ENCODE data around the gene CREB1.

DNA sequence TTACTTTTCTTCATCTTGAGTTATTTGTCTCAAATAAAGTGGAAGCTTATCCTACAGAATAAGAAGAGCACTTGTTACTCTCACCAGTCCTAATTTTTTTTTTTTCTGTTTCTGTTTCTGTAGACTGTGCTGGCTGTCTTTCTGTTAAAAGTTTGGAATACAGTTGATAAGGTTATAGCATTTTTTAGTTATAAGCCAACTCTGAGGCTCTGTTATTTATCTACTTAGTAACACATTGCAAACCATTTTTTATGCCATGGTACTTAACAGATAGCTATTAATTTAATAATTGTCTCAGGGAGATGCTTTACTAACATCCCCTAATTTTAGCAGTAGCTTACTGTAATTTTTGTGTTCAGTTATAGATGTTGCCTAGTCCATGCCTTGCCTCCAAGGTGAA lies 37.9 kb downstream of the CREB1 start:
- TF ChIP-seq, protein P1, sequence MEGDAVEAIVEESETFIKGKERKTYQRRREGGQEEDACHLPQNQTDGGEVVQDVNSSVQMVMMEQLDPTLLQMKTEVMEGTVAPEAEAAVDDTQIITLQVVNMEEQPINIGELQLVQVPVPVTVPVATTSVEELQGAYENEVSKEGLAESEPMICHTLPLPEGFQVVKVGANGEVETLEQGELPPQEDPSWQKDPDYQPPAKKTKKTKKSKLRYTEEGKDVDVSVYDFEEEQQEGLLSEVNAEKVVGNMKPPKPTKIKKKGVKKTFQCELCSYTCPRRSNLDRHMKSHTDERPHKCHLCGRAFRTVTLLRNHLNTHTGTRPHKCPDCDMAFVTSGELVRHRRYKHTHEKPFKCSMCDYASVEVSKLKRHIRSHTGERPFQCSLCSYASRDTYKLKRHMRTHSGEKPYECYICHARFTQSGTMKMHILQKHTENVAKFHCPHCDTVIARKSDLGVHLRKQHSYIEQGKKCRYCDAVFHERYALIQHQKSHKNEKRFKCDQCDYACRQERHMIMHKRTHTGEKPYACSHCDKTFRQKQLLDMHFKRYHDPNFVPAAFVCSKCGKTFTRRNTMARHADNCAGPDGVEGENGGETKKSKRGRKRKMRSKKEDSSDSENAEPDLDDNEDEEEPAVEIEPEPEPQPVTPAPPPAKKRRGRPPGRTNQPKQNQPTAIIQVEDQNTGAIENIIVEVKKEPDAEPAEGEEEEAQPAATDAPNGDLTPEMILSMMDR (IDR thresholded peaks at IDR 0.05): no peak
- no peak for TF ChIP-seq EZH2 (IDR thresholded peaks at IDR 0.05)

Measured in neural progenitor cell (in vitro differentiated cells).